ENCODE results near the gene JAZF1.

GRCh38 chr7:28217143-28217542 lies 36.5 kb upstream of the JAZF1 start:
- TF ChIP-seq, protein P1, sequence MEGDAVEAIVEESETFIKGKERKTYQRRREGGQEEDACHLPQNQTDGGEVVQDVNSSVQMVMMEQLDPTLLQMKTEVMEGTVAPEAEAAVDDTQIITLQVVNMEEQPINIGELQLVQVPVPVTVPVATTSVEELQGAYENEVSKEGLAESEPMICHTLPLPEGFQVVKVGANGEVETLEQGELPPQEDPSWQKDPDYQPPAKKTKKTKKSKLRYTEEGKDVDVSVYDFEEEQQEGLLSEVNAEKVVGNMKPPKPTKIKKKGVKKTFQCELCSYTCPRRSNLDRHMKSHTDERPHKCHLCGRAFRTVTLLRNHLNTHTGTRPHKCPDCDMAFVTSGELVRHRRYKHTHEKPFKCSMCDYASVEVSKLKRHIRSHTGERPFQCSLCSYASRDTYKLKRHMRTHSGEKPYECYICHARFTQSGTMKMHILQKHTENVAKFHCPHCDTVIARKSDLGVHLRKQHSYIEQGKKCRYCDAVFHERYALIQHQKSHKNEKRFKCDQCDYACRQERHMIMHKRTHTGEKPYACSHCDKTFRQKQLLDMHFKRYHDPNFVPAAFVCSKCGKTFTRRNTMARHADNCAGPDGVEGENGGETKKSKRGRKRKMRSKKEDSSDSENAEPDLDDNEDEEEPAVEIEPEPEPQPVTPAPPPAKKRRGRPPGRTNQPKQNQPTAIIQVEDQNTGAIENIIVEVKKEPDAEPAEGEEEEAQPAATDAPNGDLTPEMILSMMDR (conservative IDR thresholded peaks at IDR 0.05; ENCODE audit: low read depth, low read length): no peak
- no peak for TF ChIP-seq EZH2 (IDR thresholded peaks at IDR 0.05; ENCODE audit: borderline replicate concordance, low read depth, low read length, poor library complexity, severe bottlenecking)
